ENCODE data around the gene DNAH6.

DNA sequence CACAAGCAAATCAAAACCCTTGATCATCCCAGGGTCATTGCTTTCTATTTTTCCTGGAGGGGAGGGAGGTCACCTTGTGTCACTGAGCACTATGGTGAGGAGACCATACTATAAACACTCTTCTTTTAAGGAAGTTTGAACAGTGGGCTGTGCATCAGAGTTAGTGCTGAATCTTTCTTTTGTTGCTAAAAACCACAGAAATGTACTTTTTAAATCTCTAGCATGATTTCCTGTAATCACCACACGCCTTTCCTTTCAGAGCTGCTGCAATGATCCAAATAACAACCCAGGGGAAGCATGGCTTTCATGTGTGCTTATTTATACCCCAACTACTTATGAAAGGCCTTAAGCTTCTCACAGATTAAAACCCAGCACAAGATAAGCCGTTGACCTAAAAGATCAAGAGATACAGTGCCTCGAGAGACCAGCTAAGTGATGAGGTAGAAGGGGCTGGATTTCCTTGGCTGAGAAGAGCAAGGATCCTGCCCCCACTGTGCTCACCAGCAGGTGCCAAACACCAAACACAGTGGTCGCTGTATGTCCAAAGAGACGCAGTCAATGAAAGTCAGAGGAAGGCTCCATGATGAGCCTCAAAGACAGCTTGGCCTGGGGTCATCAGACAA, 329.9 kb downstream of the DNAH6 start:
- TF ChIP-seq EZH2 (IDR thresholded peaks at IDR 0.05; ENCODE audit: low read length, unreplicated experiment) (no peak), EZH2phosphoT487 (IDR thresholded peaks at IDR 0.05; ENCODE audit: borderline replicate concordance, low read length) (no peak)
- TF ChIP-seq, protein P1, sequence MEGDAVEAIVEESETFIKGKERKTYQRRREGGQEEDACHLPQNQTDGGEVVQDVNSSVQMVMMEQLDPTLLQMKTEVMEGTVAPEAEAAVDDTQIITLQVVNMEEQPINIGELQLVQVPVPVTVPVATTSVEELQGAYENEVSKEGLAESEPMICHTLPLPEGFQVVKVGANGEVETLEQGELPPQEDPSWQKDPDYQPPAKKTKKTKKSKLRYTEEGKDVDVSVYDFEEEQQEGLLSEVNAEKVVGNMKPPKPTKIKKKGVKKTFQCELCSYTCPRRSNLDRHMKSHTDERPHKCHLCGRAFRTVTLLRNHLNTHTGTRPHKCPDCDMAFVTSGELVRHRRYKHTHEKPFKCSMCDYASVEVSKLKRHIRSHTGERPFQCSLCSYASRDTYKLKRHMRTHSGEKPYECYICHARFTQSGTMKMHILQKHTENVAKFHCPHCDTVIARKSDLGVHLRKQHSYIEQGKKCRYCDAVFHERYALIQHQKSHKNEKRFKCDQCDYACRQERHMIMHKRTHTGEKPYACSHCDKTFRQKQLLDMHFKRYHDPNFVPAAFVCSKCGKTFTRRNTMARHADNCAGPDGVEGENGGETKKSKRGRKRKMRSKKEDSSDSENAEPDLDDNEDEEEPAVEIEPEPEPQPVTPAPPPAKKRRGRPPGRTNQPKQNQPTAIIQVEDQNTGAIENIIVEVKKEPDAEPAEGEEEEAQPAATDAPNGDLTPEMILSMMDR (conservative IDR thresholded peaks at IDR 0.05; ENCODE audit: low read depth, low read length): no peak
